ENCODE data around the gene C1S.
"Not testable (repeated sequence)": the region's sequence is repeated elsewhere in the genome, so short reads cannot be mapped to it uniquely, and the experiment has no call there.

Gene C1S

DNA sequence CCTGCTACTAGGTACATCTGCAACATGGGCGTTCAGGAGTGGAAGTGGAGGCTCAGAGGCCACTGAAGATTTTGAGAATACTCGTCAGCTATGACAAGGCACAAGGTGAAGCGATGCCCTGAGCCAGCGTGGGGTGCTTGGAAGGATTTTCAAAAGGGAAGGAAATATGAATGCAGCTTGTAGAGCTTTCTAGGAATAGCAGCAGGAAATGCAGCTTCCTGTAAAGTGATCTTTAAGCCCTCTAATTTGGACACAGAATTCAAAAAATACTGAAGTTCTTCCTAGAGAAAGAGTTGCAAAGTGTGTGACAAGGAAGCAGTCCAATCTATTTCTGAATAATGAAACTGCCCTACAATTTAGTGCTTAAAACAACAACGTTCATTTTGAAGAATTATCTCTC lies 13.2 kb upstream of the C1S start:
- no peak for DNase-seq

GRCh38 chr12:7049445-7049951 lies 11.0 kb upstream of the C1S start:
- not testable (repeated sequence) for DNase-seq

GRCh38 chr12:7049973-7050372 lies 10.5 kb upstream of the C1S start:
- not testable (repeated sequence) for DNase-seq

GRCh38 chr12:7054925-7055324 lies 5.6 kb upstream of the C1S start:
- DNase-seq, result no peak

DNA sequence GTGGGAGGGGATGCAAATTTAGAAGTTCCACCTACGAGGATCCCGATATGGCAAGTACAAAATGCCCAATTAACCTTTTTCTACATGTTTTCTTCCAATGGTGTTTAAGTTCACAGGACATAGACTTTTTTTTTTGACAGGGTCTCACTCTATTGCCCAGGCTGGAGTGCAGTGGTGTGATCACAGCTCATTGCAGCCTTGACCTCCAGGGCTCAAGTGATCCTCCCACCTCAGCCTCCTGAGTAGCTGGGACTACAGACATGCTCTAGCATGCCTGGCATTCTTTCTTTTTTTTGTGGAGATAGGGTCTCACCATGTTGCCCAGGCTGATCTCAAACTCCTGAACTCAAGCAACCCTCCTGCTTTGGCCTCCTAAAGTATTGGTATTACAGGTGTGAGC lies 4.8 kb upstream of the C1S start:
- not testable (repeated sequence) for DNase-seq

- DNase-seq, result no peak
Observed at GRCh38 chr12:7058163-7058845, 2.2 kb upstream of the C1S start.

GRCh38 chr12:7058850-7059395 lies 1.6 kb upstream of the C1S start:
- no peak for DNase-seq

GRCh38 chr12:7059780-7060179 lies 738 bp upstream of the C1S start:
- DNase-seq, result no peak

GRCh38 chr12:7061138-7061537 lies 620 bp downstream of the C1S start:
- no peak for DNase-seq

- no peak for DNase-seq
Observed at GRCh38 chr12:7061596-7061995, 1.1 kb downstream of the C1S start.

DNA sequence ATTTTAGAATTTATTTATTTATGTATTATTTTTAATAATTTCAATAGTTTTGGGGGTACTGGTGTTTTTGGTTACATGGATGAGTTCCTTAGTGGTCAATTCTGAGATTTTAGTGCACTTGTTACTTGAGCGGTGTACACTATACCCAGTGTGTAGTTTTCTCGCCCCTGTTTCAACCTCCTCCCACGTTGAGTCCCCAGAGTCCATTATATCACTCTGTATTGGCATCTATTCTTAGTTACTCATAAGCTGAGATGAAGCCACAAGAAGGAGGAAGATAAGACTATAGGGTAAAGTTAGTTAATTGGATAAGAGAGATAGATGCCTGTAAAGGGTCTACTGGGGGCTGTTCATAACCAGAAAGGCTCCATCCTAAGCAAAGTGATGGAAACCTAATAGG lies 4.0 kb downstream of the C1S start:
- DNase-seq, result no peak

DNA sequence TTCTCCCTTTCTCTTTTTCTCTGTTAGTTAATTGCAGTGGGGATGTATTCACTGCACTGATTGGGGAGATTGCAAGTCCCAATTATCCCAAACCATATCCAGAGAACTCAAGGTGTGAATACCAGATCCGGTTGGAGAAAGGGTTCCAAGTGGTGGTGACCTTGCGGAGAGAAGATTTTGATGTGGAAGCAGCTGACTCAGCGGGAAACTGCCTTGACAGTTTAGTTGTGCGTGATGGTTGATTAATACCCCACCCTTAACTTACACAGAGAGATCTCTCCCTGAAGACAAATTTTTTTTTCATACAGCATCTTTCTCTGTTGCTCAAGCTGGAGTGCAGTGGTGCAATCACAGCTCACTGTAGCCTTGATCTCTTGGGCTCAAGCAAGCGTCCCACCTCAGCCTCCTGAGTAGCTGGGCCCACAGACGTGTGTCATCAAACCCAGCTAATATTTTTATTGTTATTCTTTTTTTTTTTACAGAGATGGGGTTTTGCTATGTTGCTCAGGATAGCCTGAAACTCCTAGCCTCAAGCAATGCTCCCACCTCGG lies 4.6 kb downstream of the C1S start:
- DNase-seq, result no peak

- no peak for DNase-seq
Observed at GRCh38 chr12:7066596-7066995, 6.1 kb downstream of the C1S start.

DNA sequence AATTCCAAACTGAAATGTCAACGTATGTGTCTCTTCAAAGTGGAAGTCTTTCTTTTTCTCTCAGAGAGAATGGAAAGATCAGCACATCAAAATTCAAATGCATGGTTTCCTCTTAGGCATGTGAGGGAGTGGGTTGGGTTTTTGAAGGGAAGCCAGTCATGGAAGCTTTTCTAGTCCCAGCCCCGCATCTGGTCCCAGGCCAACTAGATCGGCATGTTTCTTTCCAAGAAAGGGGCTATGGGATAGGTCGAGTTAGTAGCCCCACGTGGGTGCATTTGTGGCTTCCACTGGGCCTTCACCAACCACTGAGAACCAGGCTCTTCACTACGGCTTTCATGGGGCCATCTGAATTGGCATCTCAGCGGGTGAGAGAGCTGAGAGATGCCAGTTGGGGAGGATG lies 6.6 kb downstream of the C1S start:
- DNase-seq, result no peak

DNA sequence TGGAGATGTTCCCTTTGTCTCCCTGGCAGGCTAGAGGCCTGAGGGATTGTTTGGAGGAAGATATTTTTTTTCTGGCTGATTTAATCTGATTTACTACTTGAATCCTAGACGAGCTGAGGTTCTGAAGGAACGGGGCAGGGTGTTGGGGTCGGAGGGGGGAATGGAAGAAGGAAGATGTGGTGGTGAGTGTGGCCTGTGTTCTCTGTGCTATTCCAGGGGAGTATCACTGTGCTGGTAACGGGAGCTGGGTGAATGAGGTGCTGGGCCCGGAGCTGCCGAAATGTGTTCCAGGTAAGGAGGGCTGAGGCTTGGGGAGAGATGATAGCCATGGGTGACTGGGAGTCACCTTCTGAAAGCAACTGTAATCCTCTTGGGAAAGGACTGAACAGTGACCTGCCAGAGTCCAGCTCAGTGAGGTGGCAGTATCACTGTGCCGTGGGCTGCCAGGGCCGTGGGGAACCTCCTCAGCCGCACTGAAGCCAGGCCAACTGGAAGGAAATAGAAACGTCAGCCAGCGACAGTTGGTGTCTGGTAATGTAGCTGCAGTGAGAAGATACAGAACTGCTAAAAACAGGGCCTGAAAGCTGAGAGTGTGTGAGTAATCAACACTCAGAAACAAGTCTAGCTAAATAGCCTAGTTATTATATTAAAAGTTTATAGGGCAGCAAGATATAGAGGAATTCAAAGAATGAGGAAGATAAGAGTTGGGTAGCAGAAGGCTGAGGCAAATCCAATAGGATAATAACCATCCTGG lies 7.9 kb downstream of the C1S start:
- peak in 1 of 2 donors; percentile 25 for DNase-seq

DNA sequence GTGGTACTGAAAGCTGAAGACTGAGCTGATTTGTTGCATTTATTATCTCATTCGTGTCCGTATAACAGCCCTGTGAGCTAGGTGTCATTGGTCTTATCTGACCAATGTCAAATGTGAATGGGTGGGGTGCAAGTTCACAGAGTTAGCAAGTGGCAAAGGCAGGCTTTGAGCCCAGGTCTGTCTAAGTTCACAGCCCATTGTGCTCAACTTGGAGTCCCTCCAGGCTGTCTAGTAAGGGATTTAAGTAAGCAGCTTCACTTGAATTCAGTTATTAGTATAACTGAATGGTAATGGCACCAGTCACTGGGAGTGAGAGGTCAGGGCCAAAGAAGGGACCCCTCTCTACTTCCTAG lies 8.5 kb downstream of the C1S start:
- no peak for DNase-seq

- DNase-seq, result no peak
Observed at GRCh38 chr12:7069386-7069785, 8.9 kb downstream of the C1S start.

- DNase-seq, result no peak
Observed at GRCh38 chr12:7072035-7072434, 11.5 kb downstream of the C1S start.

- no peak for DNase-seq
Observed at GRCh38 chr12:7072554-7072953, 12.0 kb downstream of the C1S start.

DNA sequence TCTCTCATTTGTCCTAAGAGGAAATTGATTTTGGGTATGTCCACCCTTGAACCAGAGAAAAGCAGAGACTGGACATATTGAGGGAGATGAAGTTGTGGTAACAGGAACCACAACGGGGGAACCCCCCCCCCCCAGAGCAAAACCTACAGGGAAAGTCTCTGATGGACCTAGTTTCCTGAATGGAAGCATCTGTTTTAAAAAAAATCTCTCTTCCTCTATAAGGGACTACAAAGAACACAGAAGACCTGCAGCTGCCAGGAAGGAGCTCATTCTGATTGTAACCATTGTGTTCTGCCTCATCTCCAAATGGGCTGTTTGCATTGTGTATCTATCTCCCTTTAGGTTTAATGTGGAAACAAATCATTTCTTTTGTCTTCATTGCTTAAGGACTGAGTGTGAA lies 13.4 kb downstream of the C1S start:
- no peak for DNase-seq

- DNase-seq, result no peak
Observed at GRCh38 chr12:7075518-7075917, 15.0 kb downstream of the C1S start.

DNA sequence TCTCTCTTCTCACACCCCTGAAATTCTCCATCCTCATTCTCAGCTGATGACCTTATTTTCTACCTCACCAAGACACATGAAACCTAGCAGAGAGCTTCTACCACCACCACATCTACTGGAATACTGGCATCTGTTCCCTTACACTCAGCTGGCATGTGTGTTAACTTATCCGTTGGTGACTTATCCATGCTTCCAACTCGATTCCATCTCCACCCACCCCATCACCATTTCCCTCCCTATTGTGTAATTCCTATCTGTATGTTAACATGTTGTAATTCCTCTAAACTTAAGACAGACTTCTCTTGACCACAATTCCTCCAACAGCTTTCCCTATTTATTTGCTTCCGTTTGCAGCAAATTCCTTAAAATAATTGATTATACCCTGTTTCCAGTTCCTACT lies 15.4 kb downstream of the C1S start:
- DNase-seq, result no peak

- no peak for DNase-seq
Observed at GRCh38 chr12:7076493-7076892, 16.0 kb downstream of the C1S start.

DNA sequence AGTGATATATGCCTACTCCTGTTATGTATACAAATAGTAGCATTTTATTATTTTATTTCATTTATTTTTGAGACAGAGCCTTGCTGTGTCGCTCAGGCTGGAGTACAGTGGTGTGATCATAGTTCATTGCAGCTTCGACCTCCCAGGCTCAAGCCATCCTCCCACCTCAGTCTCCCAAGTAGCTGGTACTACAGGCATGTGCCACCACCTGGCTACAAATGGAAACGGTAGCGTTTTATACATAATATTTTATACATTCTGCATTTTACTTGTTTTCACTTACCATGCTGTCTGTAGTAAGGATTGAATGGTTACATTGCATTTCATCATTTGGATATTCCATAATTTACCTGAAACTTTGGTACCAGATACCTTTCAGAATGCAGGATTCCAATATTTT lies 17.6 kb downstream of the C1S start:
- DNase-seq, result no peak

Measured in hippocampal formation (tissue), 2 donors.